ENCODE results near the gene CALN1.
"Not testable (repeated sequence)": the region's sequence is repeated elsewhere in the genome, so short reads cannot be mapped to it uniquely, and the experiment has no call there.

Gene CALN1

DNA sequence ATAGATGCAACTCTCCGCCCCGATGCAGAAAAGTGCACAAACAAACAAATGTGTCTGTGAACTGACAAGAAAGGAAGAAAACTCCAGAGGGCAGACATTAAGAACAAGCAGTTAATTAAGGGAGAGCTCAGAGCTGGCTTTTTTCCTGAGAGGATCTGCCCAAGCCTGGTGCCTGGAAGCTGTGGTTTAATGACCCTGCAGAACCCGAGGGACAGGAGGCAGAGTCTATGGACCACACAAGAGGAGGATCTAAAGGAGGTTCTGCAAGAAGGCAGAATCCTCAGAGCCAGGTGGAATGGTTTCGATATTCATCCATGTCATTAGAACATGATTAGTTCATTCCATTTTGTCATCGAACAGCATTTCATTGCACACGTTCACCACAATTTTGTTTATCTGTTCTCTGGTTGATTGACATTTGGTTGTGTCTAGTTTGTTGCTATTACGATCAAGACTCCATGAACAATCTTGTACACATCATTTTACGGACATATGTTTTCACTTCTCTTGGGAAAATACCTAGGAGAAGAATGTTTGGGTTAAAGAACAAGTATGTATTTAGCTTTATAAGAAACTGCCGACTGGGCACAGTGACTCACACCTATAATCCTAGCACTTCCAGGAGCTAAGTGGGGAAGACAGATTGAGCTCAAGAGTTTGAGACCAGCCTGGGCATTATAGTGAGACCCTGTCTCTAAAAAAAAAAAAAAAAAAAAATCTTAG lies 560.2 kb downstream of the CALN1 start:
- no peak for DNase-seq

DNA sequence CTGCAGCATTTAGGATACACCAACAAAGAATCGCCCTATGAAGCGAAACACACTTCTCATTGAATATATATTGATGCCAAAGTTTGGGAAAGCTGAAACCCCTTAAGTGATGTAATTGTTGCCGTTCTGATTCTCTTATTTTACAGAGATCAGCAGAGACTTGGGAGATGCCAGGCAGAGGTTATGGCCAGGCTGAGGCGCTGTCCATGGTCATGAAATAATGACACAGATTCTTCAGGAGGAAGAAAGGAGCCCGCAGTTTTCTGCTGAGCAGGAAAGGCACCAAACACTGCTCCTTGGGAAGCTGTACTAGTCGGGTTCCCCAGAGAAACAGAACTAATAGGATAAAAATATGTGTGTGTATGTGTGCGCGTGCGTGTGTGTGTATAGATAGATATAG lies 566.0 kb downstream of the CALN1 start:
- DNase-seq, result no peak

DNA sequence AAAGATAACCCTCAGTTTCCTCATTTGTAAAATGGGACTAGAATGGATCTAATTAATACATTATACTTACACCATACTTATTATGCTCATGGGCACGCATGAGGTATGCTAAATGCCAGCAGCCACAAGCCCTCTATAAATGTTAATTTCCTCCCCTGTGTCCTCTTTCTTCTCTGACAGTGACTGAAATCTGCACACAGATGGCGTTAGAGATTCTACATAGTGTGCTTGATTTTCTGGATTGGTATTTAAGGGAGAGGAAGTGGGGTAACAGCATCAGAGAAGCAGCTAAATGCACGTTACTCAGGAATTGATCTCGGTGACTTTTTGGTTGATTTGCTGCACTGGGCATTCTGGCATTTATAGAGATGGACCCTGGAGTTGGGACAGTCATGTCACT lies 568.5 kb downstream of the CALN1 start:
- DNase-seq, result no peak

DNA sequence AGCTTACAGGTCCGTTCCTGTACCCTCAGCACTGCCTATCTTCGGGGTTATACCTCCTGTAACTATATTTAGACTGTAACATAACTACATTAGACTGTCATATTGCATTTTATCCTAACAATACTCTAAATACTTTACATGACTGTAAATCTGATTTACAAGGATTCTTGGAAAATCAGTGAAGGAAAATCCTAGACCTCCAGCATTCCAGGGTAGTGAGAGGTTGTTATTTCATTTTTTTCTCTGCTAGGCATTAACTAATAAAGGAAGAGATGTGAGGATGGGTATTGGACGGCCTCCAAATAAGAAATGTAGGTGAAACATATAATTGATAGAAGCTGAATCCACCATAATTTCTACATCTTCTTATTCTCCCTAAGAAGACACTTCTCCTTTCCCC lies 569.4 kb downstream of the CALN1 start:
- no peak for DNase-seq

DNA sequence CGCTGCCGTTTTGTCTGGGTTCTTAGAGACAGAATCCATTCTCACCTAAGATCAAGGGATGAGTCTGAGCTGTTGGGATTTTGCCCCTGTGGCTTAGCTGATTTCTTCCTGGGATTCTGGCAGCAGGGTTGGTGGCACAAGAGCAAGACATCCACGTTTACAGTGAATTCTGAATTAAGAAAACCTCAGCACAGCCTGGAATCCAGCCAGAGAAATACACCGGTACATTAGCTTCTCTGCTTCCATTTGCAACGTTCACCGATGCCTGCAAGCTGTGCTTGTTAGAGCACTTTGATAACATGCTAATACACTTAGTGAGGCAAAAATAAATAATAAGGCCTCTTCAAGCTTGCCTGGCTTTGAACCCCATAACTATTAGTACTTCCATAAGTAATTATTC lies 569.8 kb downstream of the CALN1 start:
- DNase-seq, result no peak

DNA sequence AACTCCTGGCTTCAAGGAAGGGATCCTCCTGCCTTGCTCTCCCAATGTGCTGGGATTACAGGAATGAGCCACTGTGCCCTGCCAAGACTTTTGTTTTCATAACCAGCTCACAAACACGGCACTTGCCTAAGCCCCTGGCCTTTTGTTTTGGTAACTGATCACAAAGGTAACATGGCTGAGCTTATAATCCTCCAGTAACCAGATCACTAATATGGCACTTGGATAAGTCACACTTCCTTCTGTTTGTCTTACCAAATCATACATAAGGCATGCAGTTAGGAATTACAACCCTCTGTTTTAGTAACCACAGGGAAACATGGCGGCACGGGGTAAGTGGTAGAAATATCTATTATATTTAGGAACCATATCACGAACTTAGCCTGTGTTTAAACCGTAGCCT lies 577.1 kb downstream of the CALN1 start:
- no peak for DNase-seq

DNA sequence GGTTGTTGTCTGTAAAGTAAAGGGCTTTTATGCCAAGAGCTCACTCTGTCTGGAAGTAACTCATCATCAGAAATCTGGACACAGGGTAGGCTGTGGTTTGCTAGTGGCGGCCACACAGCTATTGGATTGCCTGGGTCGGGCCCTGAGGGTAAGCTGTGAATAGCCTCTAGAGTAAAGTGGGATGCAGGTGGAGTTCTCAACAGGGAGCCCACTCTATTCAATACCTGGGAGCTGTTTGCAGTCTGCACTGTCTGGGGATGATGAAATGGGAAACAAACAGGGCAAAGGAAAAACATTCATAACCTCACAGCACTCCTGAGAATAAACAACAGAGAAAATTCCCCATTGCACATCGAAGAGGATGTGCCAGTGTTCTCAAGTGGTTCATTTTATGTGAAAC lies 582.6 kb downstream of the CALN1 start:
- DNase-seq, result no peak

DNA sequence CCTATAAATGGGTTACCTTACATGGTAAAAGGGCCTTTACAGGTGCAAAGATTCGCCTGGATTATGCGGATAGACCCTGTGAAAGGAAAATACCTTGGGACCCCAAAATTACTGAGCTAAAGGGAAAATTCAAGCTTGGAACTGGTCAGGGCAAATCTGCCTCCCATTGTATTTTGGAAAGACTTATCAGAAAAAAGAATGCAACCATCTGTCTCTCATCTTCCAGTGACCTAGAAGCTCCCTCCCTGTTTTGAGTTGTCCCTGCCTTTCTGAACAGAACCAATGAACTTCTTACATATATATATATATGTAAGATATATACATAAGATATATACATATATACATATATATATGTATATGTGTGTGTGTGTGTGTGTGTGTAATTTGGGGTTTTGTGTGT lies 583.8 kb downstream of the CALN1 start:
- no peak for DNase-seq

DNA sequence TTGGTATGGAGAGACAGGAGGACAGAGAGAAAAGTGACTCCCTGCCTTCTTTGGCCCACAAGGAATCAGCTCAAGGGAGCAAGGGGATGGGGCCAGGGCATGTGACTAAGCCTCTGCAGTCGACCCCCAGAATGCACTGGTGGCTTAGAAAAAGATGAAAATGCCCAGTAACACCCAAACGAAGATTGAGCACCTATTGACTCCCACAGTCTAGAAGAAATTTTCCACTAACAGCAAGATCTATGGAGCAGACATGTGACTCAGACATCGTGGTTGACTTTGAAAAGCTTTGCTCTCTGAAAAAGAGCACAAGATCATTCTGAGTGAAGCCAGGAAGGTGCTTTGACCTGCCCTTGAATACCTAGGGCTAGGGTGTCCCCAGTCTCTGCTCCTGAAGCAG lies 586.0 kb downstream of the CALN1 start:
- no peak for DNase-seq

DNA sequence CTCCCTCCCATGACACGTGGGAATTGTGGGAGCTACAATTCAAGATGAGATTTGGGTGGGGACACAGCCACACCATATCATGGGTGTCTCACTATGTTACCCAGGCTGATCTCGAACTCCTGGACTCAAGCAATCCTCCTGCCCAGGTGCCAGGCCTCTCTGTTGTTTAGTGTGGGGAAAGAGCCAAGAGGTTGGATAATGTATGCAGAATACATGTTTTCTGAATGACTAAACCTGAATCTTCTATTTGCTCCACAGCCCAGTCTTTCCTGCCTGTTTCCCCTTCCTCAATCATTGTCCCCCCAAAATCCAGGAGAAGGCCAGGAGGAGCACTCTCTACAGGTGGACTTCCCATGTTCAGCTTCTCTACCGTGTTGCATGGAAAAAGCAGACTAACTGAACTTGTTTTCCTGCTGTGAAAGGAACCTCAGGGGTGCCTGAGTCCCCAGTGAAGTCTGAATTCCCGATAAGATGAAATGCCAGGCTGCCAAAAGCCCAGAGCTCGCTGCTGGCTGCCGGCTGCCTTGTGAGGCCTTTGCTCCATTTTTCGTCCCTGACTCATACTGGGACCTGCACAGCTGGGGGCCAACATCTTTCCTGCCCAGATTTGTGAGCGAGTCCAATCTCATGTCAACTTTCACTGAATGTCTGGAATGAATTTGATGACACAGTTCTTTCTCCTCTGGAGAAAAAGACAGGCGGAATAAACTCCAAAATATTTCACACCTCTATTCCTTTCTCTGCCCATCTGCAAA lies 588.0 kb downstream of the CALN1 start:
- DNase-seq, result no peak

DNA sequence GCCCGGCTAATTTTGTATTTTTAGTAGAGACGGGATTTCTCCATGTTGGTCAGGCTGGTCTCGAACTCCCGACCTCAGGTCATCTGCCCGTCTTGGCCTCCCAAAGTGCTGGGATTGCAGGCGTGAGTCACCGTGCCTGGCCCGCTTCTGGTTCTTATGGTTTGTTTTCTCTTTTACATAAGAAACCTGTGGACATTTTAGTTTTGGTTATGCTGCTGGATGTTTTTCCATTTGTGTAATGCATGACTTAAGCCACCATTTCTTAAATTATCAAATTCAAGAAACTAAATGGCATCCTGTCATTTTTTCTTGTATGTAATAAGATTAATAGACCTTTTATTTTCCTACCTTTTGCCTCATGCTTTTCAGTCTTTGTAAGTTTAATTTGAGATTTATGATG lies 589.7 kb downstream of the CALN1 start:
- not testable (repeated sequence) for DNase-seq

DNA sequence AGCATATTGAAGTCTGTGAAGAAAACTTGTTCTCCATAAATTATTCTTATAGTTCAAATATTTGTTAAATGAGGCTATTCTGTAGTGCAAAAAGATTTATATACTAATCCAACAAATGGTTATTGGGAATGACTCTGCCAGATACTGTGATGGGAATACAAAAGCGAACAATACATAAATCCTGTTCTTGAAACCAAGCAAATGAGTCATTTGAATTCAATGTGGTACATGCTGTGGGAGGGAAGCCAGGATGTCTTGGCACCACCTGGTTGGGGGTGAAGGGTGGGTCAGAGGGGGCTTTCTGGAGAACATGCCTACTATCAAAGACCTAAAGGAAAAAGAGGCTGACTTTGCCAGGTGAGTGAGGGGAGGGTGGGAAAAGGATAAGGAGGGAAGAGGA lies 594.2 kb downstream of the CALN1 start:
- DNase-seq, result no peak

DNA sequence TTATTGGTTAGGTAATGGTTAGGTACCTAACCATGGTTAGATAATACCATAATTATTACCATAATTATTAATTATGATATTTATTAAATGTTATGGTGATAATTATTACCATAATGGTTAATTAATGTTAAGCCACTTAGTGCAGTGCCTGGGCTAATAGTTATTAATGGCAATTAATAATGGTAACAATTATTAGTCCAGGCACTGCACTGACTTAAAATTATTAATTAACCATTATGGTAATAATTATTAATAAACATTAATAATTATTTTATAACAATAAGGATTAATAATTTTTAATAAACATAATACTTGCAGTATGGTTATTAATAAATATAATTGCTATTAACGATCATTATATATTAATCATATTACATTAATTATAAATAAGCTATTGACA lies 604.0 kb downstream of the CALN1 start:
- DNase-seq, result no peak

DNA sequence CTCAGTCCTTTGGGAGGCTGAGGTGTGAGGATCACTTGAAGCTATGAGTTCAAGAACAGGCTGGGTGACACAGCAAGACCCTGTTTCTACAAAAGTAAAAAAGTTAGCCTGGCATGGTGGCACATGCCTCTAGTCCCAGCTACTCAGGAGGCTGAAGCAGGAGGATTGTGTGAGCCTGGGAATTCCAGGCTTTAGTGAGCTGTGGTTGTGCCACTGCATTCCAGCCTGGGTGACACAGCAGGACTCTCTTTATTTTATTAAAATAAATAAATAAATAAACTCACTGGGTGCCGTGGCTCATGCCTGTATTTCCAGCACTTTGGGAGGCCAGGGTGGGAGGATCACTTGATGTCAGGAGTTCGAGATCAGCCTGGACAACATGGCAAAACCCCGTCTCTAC lies 607.9 kb downstream of the CALN1 start:
- DNase-seq, result no peak

DNA sequence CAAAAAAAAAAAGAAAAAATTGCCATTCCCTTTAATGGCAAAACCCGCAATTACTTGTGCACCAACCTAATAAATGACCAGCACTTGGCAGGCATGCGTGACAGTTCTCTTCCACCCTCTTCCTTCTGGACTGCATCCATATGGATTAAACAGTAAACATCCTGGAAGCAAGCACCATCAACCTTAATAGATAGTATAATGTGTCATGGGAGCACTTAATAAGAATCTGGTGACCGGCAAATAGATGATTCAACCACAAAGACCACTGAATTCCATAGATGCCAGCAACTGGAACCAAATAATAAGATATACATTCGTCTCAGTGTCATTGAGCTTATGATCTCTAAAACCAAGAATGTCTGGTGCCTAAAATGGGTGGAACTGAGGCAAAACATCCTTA lies 610.2 kb downstream of the CALN1 start:
- no peak for DNase-seq

DNA sequence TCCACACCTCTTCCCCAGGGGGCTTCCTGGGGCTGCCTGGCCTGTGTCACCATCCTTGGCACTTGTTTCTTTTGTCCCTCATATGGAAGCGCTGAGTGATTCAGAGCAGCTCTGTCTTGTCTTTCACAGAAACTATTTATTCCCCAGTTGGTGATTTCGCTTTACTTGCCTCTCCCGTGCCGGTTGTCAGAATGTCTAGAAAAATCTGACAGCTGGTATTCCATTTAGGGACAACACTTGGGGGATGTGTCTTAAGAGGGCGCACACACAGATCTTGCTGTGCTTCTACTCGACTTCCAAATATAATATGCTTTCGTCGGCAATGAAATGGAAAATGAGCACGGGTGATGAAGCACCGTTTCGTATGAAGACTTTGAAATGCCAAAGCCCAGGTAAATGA lies 611.8 kb downstream of the CALN1 start:
- DNase-seq, result no peak

DNA sequence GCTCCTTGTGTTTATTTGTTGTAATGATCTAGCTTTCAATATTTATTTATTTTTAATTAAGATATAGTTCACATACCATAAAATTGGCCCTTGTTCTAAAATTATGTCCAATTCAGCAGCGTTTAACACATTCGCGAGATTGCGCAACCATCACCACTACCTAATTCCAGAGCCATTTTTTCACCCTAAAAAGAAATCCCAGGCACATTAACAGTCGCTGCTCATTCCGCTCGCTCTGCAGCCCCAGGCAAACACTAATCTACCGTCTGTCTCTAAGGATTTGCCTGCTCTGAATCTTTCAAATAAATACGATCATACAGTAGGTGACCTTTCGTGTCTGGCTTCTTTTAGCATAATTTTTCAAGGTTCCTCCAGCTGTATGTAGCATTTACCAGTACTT lies 616.7 kb downstream of the CALN1 start:
- DNase-seq, result no peak

DNA sequence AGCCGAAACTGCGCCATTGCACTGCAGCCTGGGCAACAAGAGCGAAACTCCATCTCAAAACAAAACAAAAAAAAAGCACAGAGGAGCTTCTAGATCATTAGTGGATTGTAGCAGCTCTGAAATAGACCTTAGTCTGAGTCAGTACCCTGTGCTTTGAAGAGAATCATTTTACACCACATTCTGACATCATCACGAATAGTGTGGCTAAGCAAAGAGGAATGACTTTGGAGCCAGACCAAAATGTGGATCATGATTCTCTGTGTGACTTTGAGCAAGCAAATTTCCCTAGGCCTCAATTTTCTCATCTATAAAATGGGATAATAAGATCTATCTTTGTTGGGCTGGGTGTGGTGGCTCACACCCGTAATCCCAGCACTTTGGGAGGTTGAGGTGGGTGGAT lies 618.9 kb downstream of the CALN1 start:
- no peak for DNase-seq

DNA sequence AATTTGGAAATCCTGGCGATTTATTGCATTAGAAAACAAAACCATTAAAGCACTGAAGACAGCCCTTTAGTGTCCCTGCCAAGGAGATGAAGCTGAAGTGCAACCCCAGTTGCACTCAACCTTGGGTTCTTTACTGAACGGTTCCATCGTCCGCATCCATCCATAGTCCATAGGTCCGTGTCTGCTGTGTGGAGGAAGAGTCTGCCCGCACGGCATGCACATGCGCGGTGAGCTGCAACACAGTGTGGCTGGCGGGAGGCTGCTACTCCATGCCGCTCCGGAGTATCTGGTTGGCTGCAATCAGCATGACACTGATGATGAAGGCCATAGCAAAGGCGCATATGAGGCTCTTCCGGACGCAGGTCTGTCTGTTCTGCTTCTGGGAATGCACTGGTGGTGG lies 624.6 kb downstream of the CALN1 start:
- DNase-seq, result no peak

DNA sequence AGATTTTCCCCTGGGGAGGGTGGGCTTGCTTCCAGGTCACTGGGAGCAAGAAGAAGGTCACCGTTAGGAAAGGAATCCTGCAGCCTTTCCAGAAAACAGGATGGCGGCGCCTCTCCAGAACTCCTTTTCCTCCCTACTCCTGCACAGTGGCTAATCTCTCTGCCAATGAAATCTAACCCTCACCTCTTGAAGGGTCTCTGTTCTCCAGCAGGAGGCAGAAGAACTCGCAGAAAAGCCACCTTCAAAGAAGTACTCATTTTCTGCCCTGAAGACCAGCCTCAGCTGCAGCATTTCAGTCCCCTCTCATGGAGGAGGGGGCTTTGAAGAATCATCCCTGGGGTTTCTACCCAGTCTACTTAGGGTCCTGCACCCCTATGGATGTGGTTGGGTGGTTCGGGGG lies 626.9 kb downstream of the CALN1 start:
- DNase-seq, result no peak

DNA sequence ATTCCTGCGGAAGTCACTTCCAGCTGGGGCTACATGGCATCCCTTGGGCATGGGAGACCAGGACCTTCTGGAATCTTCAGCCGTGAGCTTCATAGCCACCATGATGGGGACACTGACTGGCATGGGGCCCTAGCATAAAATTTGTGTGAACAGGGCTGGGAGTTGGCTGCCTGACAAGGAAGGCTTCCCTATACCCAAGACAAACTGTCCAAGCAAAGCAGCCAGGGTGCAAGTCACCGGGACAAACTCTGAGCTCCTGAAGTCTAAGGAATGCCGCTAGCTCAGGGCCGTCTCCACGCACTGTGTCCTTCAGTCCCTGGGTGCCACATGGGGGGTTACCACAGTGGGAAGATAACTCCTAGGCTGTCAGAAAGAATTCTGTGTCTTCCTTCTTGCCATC lies 627.4 kb downstream of the CALN1 start:
- DNase-seq, result no peak

DNA sequence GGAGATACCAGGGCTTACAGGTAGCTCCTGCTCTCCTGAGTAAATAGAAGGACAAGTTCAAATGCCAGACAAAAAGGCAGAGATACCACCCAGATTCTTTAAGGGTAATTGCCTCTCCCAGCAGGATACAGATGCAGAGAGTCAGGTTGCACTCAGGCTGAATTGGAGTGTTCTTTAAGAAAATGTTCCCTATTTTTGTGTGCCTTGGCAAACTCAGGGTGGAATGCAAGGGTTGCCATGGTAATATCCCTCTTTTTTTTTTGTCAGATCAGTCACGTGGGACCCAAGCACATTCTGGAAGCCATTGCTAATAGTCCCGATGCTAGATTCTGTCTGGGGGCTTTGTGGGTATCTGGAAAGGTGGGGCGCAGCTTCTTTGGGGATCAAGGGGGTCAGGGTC lies 628.0 kb downstream of the CALN1 start:
- no peak for DNase-seq

DNA sequence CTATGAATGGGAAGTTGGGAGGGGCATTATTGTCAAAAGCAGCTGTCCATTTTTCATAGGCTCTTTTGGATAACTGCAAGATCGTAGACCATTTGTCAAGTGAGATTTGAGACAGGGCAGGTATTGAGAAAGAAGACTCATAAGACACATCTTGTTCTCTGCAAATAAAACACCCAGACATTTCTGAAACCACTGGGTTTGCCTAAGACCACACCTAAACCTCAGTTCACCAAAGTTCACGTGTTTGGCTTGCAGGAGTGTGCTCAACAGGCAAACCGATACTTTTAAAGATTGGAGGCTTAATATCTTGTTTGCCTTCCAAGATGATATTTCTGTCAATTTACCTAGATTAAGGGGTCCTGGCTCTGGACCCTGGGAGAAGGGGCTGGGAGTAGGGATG lies 628.4 kb downstream of the CALN1 start:
- DNase-seq, result no peak

DNA sequence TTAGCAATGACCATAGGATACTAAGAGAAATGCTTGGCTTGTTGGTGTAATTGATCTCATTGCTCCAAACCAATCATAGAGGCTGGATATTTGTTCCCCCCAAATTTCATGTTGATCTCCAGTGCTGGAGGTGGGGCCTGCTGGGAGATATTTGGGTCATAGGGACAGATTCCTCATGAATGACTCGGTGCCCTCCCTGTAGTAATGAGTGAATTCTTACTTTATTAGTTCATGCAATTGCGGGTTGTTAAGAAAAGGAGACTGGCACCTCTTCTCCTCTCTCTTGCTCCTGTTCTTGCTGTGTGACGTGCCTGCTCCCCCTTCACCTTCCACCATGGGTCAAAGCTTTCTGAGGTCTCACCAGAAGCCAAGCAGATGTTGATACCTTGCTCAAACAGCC lies 630.1 kb downstream of the CALN1 start:
- no peak for DNase-seq

DNA sequence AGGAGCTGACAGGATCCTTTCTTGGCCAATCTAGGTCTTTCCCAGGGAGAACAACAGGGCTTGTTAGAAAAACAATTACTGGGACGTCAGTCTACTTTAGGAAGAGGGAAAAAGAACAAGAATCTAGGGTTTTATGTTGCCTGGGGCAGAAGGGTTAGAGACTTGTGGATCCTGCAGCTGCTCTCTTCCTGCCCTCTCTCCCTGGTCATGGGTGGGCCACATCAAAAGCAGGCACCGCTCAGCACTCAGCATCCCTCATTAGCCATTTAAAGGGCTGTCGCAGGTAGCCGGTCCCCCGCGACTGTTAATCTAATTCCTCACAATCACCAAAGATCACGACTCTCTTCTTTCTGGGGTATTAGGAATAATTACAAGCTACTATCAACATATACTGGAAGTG lies 631.9 kb downstream of the CALN1 start:
- no peak for DNase-seq

Data from stimulated activated CD4-positive, alpha-beta T cell treated with anti-CD3 and anti-CD28 coated beads, Interleukin-15, amount 100 ng/mL, for 24 hours (primary cell).